Gastrocnemius medialis (tissue), 4 donors: ENCODE results near the gene HES2. TPM values are rescaled to one million over a fixed set of nuclear protein-coding genes. Genes with fewer than 3 reads are reported as not detected.

Experiments
- ATAC-seq, 2 donors: fragments of 150-250 bp; one replicate each; pipeline ENCODE4 v1.9.1; 2016
- DNase-seq, 2 donors: peaks; one replicate each; pipeline ENCODE4 v3.0.0-alpha.2; 2019
- H3K27ac ChIP-seq, 4 donors: fragments of 200-600 bp; sonication (generic); 1 replicate in 1 of 4; 2 replicates in 3 of 4; pipeline ENCODE4 v1.5.1; 2016 to 2018; ENCODE audit warnings: mild to moderate bottlenecking in 2 of 4, moderate library complexity in 1 of 4
- H3K27me3 ChIP-seq, 3 donors: fragments of 200-600 bp; sonication (generic) in 2 of 3; 1 replicate in 1 of 3; 2 replicates in 2 of 3; pipeline versions ENCODE4 v1.5.1 to v1.6.0; 2016 to 2019; ENCODE audit warnings: mild to moderate bottlenecking in 1 of 3, moderate library complexity in 1 of 3
- H3K36me3 ChIP-seq, 2 donors: fragments of 200-600 bp; sonication (generic) in 1 of 2; one replicate each; pipeline ENCODE4 v1.5.1; 2017 to 2018
- H3K4me1 ChIP-seq, 2 donors: fragments of 200-600 bp; sonication (generic) in 1 of 2; one replicate each; pipeline ENCODE4 v1.5.1; 2016 to 2017; ENCODE audit warnings: mild to moderate bottlenecking in 2 of 2
- H3K4me3 ChIP-seq, 4 donors: fragments of 200-600 bp; sonication (generic) in 3 of 4; 1 replicate in 1 of 4; 2 replicates in 3 of 4; pipeline ENCODE4 v1.5.1; 2016 to 2019; ENCODE audit warnings: mild to moderate bottlenecking in 2 of 4
- H3K9me3 ChIP-seq, 3 donors: fragments of 200-600 bp; sonication (generic) in 2 of 3; 1 replicate in 1 of 3; 2 replicates in 2 of 3; pipeline ENCODE4 v1.5.1; 2016 to 2019
- CTCF ChIP-seq, 5 experiments: fragments of 450-650 bp in 3 of 5; fragments of 200-600 bp in 2 of 5; sonication (generic) in 2 of 5; IDR thresholded peaks in 4 of 5; conservative IDR thresholded peaks in 1 of 5; 1 replicate in 4 of 5; 2 replicates in 1 of 5; pipeline ENCODE4 v1.5.1; 2016 to 2019; ENCODE audit warnings: antibody characterized with exemption in 5 of 5, mild to moderate bottlenecking in 3 of 5, moderate library complexity in 3 of 5
- POLR2A ChIP-seq, 2 donors: fragments of 450-650 bp; IDR thresholded peaks; one replicate each; pipeline ENCODE4 v1.6.1; 2017; ENCODE audit warnings: antibody characterized with exemption in 2 of 2, mild to moderate bottlenecking in 2 of 2, moderate library complexity in 2 of 2
- in situ Hi-C, 4 donors: fragments of 200-750 bp; cut with MboI; loops; one replicate each; pipeline versions ENCODE4 v1.15.0 to v1.8.0; 2017; ENCODE audit warnings: low sequenced_read_pairs in 4 of 4
- intact Hi-C: fragments of 100-400 bp; cut with DNase I; formaldehyde crosslinking; loops from one replicate; pipeline ENCODE4 v1.15.1; 2023; ENCODE audit warnings: low total_unique reads
- total RNA-seq, 4 donors: library from RNA; depleted of rRNA; stranded (reverse); fragments of >200 nt; gene quantifications; one replicate each; pipeline versions ENCODE4 v1.1.0 to v1.2.3, GENCODE V29; 2016

HES2 gene
- total RNA-seq, 4 donors from 2014 or later = 0.24 TPM; not detected in 3

DNA sequence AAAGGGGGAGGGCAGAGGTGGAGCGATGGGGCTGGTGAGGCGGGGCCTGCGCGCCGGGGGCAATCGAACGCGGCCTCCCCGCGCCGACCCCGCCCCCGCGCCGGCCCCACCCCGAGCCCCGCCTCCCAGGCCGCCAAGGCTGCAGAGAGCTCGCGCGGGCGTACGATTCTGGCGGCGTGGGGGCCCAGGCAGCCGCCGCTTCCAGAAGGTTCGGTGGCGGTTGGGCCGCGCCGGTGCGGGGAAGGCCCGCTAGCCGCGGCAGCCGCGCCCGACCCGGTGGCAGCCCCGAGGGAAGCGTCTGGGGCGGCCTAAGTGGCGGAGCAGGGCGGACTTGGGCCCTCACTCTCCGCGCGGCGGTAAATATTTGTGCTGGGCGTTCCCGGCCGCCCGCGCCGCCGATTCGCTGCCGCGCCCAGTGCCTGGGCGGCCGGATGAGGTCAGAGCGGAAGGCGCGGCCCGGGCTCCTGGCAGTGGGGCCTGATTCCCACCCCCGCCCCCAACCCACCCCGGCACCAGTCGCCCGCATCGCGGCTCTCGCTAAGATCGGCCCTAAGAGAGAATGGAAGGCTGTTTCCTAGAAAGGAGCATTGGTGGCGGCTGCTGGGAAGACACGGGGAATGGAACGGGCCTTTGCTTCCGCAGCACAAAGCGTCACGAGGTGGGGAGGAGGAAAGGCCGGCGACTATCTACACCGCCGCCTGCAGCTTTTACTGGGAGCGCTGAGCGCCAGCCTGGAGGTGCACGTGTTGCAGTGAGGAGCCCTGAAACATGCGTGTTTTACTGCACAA is 26.1 kb downstream of the HES2 start, which contains the start of gene ACOT7:
TSS of gene ACOT7 (minus strand) at position 368 of the 788 bp plus-strand sequence. CDS start 368 bp downstream, outside the sequence.
- Histone ChIP-seq H3K27ac (peak within 1 kb of the TSS; percentile 87 to 98 (median 94)), H3K9me3 (no peaks in the 10 kb centered on the region), H3K4me1 (peaks cover 7 to 8% of the 10 kb centered on the region in 2 donors), H3K36me3 (no peaks in the 10 kb centered on the region), H3K27me3 (no peaks in the 10 kb centered on the region), H3K4me3 (peak within 1 kb of the TSS; percentile 61 to 82 (median 66))
- ATAC-seq (peak; percentile 97), DNase-seq (peak; percentile 71 to 77)
- TF ChIP-seq POLR2A (IDR thresholded peaks at IDR 0.05) = peak; percentile 60 to 78
- peak in 1 of 5 experiments; percentile 26 for TF ChIP-seq CTCF (IDR thresholded peaks at IDR 0.05 in 4 of 5, conservative IDR thresholded peaks at IDR 0.05 in 1 of 5)
- intact Hi-C loops = loop anchor here (1.0 to 5.0 kb wide), 2 partner anchors 41 to 194 kb away; partner anchors contain the start of gene RPL22
- in situ Hi-C loops = no loop called here

DNA sequence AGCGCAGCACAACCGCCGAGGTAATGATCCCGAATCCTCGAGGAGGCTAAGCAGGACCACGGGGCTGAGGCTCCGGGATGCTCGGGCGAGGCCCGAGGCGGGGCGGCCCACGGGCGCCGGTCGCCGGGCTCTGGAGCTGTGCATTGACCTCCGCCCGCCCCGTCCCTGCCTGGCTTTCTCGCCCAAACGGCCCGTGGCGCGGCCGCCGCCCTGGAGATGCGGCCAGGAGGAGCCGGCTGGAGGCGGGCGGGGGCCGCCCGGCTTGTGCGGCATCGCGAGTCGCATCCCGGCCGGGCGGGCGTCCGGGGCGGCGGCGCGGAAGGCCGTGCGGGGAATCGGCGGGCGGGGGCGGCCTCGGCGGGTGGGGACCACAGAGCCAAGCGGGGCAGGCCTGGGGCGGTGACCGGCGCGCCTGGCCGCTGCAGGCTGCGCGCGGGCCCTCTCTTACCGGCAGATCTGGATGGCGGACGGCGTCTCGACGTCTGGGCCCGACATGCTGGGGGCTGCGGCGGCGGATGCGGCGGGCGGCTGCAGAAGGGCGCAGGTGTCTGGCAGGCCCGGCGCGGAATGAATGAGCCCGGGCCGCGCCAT is 26.8 kb downstream of the HES2 start:
- no peaks in the 10 kb centered on the region for H3K36me3 ChIP-seq
- in situ Hi-C loops = no loop called here
- H3K27me3 ChIP-seq = no peaks in the 10 kb centered on the region
- H3K27ac ChIP-seq = peak overlapping the region in 2 of 4 donors; percentile 87 to 98
- no peaks in the 10 kb centered on the region for H3K9me3 ChIP-seq
- intact Hi-C loops = loop anchor here (1.0 to 5.0 kb wide), 2 partner anchors 41 to 194 kb away; partner anchors contain the start of gene RPL22
- ATAC-seq (peak in 1 of 2 donors; percentile 2), DNase-seq (no peak)
- peak overlapping the region; percentile 34 to 82 (median 54) for H3K4me3 ChIP-seq
- TF ChIP-seq POLR2A (IDR thresholded peaks at IDR 0.05) (no peak), CTCF (IDR thresholded peaks at IDR 0.05 in 4 of 5, conservative IDR thresholded peaks at IDR 0.05 in 1 of 5) (no peak)
- peaks cover 7 to 8% of the 10 kb centered on the region in 2 donors for H3K4me1 ChIP-seq

DNA sequence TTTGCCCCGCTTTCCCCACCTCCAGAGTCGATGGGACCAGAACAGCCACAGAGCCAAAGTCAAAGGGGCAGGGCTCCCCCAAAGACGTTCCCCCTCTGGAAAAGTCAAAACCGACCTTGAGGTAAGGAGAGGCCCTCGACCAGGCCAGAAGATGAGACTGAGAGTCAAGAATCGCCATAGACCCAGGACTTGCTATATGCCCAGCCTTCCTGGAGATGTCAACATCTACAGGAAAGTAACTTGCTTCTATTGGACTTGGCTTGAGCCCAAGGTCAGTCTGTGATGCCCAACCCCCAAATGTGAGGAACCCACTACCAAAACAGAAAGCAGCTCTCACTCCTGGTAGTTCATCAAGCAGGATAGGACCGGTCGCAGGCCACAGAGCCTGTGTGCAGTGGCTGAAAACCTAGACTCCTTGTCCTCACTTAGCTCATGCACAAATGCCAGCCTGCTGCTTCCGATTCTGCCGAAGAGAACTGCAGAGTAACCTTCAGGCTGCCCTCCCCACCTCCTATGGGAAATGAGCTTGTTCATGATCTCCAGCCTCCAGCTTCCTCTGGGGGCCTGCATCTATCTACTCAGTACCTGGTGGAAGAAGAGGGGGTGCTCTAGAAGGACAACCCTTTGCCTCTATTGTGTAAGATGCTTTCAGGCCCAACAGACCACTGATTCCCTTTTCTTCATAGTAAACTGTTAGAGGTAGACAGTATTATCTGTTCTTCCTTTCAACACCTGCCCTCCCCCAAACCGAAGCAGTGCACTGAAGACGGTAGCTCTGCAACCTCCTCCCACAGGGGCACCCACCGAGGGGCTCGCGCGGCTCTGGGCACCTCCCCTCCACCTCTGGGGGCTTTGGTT is 27.5 kb downstream of the HES2 start:
- TF ChIP-seq CTCF (IDR thresholded peaks at IDR 0.05 in 4 of 5, conservative IDR thresholded peaks at IDR 0.05 in 1 of 5) (no peak), POLR2A (IDR thresholded peaks at IDR 0.05) (no peak)
- ATAC-seq = no peak
- intact Hi-C loops = loop anchor here (5.0 kb wide), 1 partner anchor 40 kb away; no protein-coding TSS in a partner anchor
- Histone ChIP-seq H3K27ac (no peak overlapping the region), H3K36me3 (no peaks in the 10 kb centered on the region), H3K4me3 (peak overlapping the region in 3 of 4 donors; percentile 44 to 82 (median 64)), H3K27me3 (no peaks in the 10 kb centered on the region), H3K4me1 (peaks cover 7 to 8% of the 10 kb centered on the region in 2 donors), H3K9me3 (no peaks in the 10 kb centered on the region)
- DNase-seq = no peak
- in situ Hi-C loops = no loop called here

DNA sequence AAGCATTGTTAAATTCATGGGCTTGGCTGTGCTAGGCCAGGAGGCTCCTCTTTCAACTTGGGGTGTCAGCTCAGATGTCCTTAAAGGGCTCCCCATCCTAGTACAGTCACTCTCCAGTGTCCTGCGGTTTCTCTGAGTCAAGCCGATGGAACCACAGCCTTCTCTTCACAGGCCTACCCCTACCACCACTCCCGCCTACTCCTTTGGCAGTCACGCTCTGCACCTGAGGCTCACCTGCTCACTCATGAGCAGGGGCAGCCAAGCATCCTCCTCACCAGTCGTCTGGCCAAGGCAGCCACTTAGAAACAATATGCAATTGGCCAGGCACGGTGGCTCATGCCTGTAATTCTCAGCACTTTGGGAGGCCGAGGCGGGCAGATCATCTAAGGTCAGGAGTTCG is 29.7 kb downstream of the HES2 start:
- no peak for ATAC-seq
- H3K4me3 ChIP-seq = no peak overlapping the region
- H3K36me3 ChIP-seq = no peaks in the 10 kb centered on the region
- DNase-seq = no peak
- in situ Hi-C loops = no loop called here
- no peak overlapping the region for H3K27ac ChIP-seq
- intact Hi-C loops = loop anchor here (5.0 kb wide), 1 partner anchor 38 kb away; no protein-coding TSS in a partner anchor
- TF ChIP-seq CTCF (IDR thresholded peaks at IDR 0.05 in 4 of 5, conservative IDR thresholded peaks at IDR 0.05 in 1 of 5) (no peak), POLR2A (IDR thresholded peaks at IDR 0.05) (no peak)
- peaks cover 7 to 8% of the 10 kb centered on the region in 2 donors for H3K4me1 ChIP-seq
- no peaks in the 10 kb centered on the region for H3K27me3 ChIP-seq
- no peaks in the 10 kb centered on the region for H3K9me3 ChIP-seq
